Gastroesophageal sphincter (tissue), 4 donors: Measurements from ENCODE around the gene WDR86. TPM values are rescaled to one million over a fixed set of nuclear protein-coding genes. Genes with fewer than 3 reads are reported as not detected.
A peak's percentile ranks its signal among the peaks of the same experiment; 100 is the strongest.

Source experiments
- ATAC-seq: fragments of 150-250 bp; one replicate; pipeline ENCODE4 v1.9.1; 2016; ENCODE audit warnings: mild to moderate bottlenecking, moderate library complexity
- H3K27ac ChIP-seq, 4 donors: fragments of 200-600 bp; sonication (generic) in 3 of 4; 1 replicate in 3 of 4; 2 replicates in 1 of 4; pipeline ENCODE4 v1.5.1; 2016 to 2019
- H3K27me3 ChIP-seq: fragments of 200-600 bp; sonication (generic); one replicate; pipeline ENCODE4 v1.5.1; 2019
- H3K36me3 ChIP-seq, 2 donors: fragments of 200-600 bp; sonication (generic); one replicate each; pipeline ENCODE4 v1.5.1; 2019; ENCODE audit warnings: control low read depth in 1 of 2
- H3K4me1 ChIP-seq, 3 donors: fragments of 200-600 bp; sonication (generic); 1 replicate in 2 of 3; 2 replicates in 1 of 3; pipeline ENCODE4 v1.5.1; 2016 to 2019; ENCODE audit warnings: control low read depth in 2 of 3
- H3K4me3 ChIP-seq, 2 donors: fragments of 200-600 bp; sonication (generic); one replicate each; pipeline ENCODE4 v1.5.1; 2019; ENCODE audit warnings: mild to moderate bottlenecking in 1 of 2, moderate library complexity in 1 of 2
- H3K9me3 ChIP-seq, 3 donors: fragments of 200-600 bp; sonication (generic); one replicate each; pipeline ENCODE4 v1.5.1; 2017 to 2019; ENCODE audit warnings: control low read depth in 2 of 3
- CTCF ChIP-seq, 4 experiments: fragments of 200-600 bp in 2 of 4; fragments of 450-650 bp in 2 of 4; sonication (generic) in 1 of 4; IDR thresholded peaks; one replicate each; pipeline ENCODE4 v1.5.1; 2017 to 2019; ENCODE audit warnings: antibody characterized with exemption in 4 of 4, mild to moderate bottlenecking in 2 of 4, moderate library complexity in 2 of 4
- EP300 ChIP-seq: sonication (generic); formaldehyde crosslinking; IDR thresholded peaks from one replicate; pipeline ENCODE4 v1.6.1; 2017; ENCODE audit warnings: antibody characterized with exemption, mild to moderate bottlenecking
- POLR2A ChIP-seq, 2 donors: fragments of 450-650 bp; IDR thresholded peaks; one replicate each; pipeline ENCODE4 v1.6.1; 2017; ENCODE audit warnings: antibody characterized with exemption in 2 of 2, mild to moderate bottlenecking in 2 of 2, moderate library complexity in 1 of 2
- POLR2AphosphoS5 ChIP-seq: sonication (generic); formaldehyde crosslinking; IDR thresholded peaks from one replicate; pipeline ENCODE4 v1.6.1; 2017; ENCODE audit warnings: antibody characterized with exemption
- WGBS, 2 donors: methylation state at CpG; one replicate each; pipeline ENCODE4 v1.1.5; 2018; ENCODE audit warnings: low coverage in 1 of 2; 5-methylcytosine and 5-hydroxymethylcytosine counted together
- total RNA-seq, 4 donors: library from RNA; depleted of rRNA; stranded (reverse); fragments of >200 nt; gene quantifications; one replicate each; pipeline ENCODE4 v1.1.0, GENCODE V29; 2016

The WDR86 gene
- total RNA-seq, 4 donors from 2014 or later: 2.6 to 8.2 (median 5.9) TPM

GRCh38 chr7:151352512-151352911 is 57.3 kb downstream of the WDR86 start:
- ATAC-seq: no peak
- Histone ChIP-seq H3K9me3 (no peaks in the 10 kb centered on the region), H3K27ac (no peak overlapping the region), H3K4me1 (peaks cover 0 to 14% (median 4%) of the 10 kb centered on the region in 3 donors), H3K36me3 (peaks cover 4 to 96% of the 10 kb centered on the region in 2 donors), H3K27me3 (no peaks in the 10 kb centered on the region), H3K4me3 (no peak overlapping the region)
- 63 to 92% methylated on average over 2 to 5 of the region's 5 CpGs for WGBS, 2 donors
- no peak for TF ChIP-seq EP300
- no peak for TF ChIP-seq CTCF (IDR thresholded peaks at IDR 0.05)
- TF ChIP-seq POLR2AphosphoS5: no peak
- TF ChIP-seq POLR2A (IDR thresholded peaks at IDR 0.05): no peak

GRCh38 chr7:151351967-151352366 is 57.9 kb downstream of the WDR86 start:
- no peak for TF ChIP-seq POLR2AphosphoS5
- no peak for TF ChIP-seq EP300
- no peak for TF ChIP-seq POLR2A (IDR thresholded peaks at IDR 0.05)
- no peak for TF ChIP-seq CTCF (IDR thresholded peaks at IDR 0.05)
- 38 to 91% methylated on average over 2 to 5 of the region's 6 CpGs for WGBS, 2 donors
- H3K27me3 ChIP-seq: no peaks in the 10 kb centered on the region
- no peaks in the 10 kb centered on the region for H3K9me3 ChIP-seq
- H3K36me3 ChIP-seq: peaks cover 4 to 96% of the 10 kb centered on the region in 2 donors
- no peak for ATAC-seq
- H3K27ac ChIP-seq: no peak overlapping the region
- H3K4me1 ChIP-seq: peaks cover 0 to 17% (median 4%) of the 10 kb centered on the region in 3 donors
- no peak overlapping the region for H3K4me3 ChIP-seq

- no peak overlapping the region for H3K4me3 ChIP-seq
- TF ChIP-seq EP300 (no peak), POLR2AphosphoS5 (no peak), POLR2A (IDR thresholded peaks at IDR 0.05) (no peak), CTCF (IDR thresholded peaks at IDR 0.05) (no peak)
- H3K27ac ChIP-seq: no peak overlapping the region
- no peaks in the 10 kb centered on the region for H3K9me3 ChIP-seq
- H3K36me3 ChIP-seq: peaks cover 4 to 96% of the 10 kb centered on the region in 2 donors
- 62 to 78% methylated on average over 1 to 8 of the region's 8 CpGs for WGBS, 2 donors
- ATAC-seq: no peak
- H3K4me1 ChIP-seq: peaks cover 0 to 17% (median 4%) of the 10 kb centered on the region in 3 donors
- H3K27me3 ChIP-seq: no peaks in the 10 kb centered on the region
Measured at GRCh38 chr7:151351027-151351426, 58.8 kb downstream of the WDR86 start.

GRCh38 chr7:151349507-151349853 is 60.4 kb downstream of the WDR86 start:
- no peaks in the 10 kb centered on the region for H3K9me3 ChIP-seq
- H3K4me3 ChIP-seq: no peak overlapping the region
- H3K27me3 ChIP-seq: no peaks in the 10 kb centered on the region
- H3K27ac ChIP-seq: peak overlapping the region in 3 of 4 donors; percentile 56 to 70 (median 66)
- no peak for TF ChIP-seq POLR2A (IDR thresholded peaks at IDR 0.05)
- TF ChIP-seq EP300: no peak
- TF ChIP-seq POLR2AphosphoS5: no peak
- TF ChIP-seq CTCF (IDR thresholded peaks at IDR 0.05): no peak
- no peak for ATAC-seq
- peaks cover 0 to 95% of the 10 kb centered on the region in 2 donors for H3K36me3 ChIP-seq
- peaks cover 0 to 19% (median 4%) of the 10 kb centered on the region in 3 donors for H3K4me1 ChIP-seq
- 77 to 79% methylated on average over 4 to 5 of the region's 5 CpGs for WGBS, 2 donors

GRCh38 chr7:151348970-151349369 is 60.9 kb downstream of the WDR86 start:
- Histone ChIP-seq H3K4me1 (peaks cover 0 to 23% (median 4%) of the 10 kb centered on the region in 3 donors), H3K27ac (peak overlapping the region in 2 of 4 donors; percentile 56 to 70), H3K4me3 (no peak overlapping the region), H3K9me3 (no peaks in the 10 kb centered on the region), H3K36me3 (peaks cover 0 to 90% of the 10 kb centered on the region in 2 donors), H3K27me3 (no peaks in the 10 kb centered on the region)
- no peak for ATAC-seq
- WGBS, 2 donors: 68 to 82% methylated on average over 3 of the region's 4 CpGs
- TF ChIP-seq CTCF (IDR thresholded peaks at IDR 0.05): no peak
- TF ChIP-seq POLR2A (IDR thresholded peaks at IDR 0.05): no peak
- TF ChIP-seq EP300: no peak
- TF ChIP-seq POLR2AphosphoS5: no peak
